Transverse colon (tissue), 4 donors: ENCODE measurements around the gene SNTG2. TPM values are rescaled to one million over a fixed set of nuclear protein-coding genes. Genes with fewer than 3 reads are reported as not detected.

ENCODE experiments used
- DNase-seq: peaks from one replicate; pipeline ENCODE4 v3.0.0-alpha.2; 2019
- H3K27ac ChIP-seq, 4 donors: fragments of 200-600 bp; sonication (generic); 2 replicates each; pipeline ENCODE4 v1.5.1; 2016 to 2018; ENCODE audit warnings: inconsistent platforms in 4 of 4
- H3K27me3 ChIP-seq: fragments of 200-600 bp; sonication (generic); 2 replicates; pipeline ENCODE4 v1.5.1; 2017; ENCODE audit warnings: inconsistent platforms
- H3K36me3 ChIP-seq, 4 donors: fragments of 200-600 bp; sonication (generic); 2 replicates each; pipeline ENCODE4 v1.5.1; 2017 to 2019; ENCODE audit warnings: inconsistent platforms in 4 of 4
- H3K4me1 ChIP-seq, 4 donors: fragments of 200-600 bp; sonication (generic); 2 replicates each; pipeline ENCODE4 v1.5.1; 2017 to 2020; ENCODE audit warnings: inconsistent platforms in 4 of 4
- H3K4me3 ChIP-seq, 4 donors: fragments of 200-600 bp; sonication (generic); 1 replicate in 1 of 4; 2 replicates in 3 of 4; pipeline versions ENCODE4 v1.5.1 to v1.6.1; 2017 to 2019; ENCODE audit warnings: inconsistent platforms in 4 of 4
- H3K9me3 ChIP-seq, 2 donors: fragments of 200-600 bp; sonication (generic); 2 replicates each; pipeline ENCODE4 v1.5.1; 2017 to 2019; ENCODE audit warnings: inconsistent platforms in 2 of 2
- CTCF ChIP-seq, 5 experiments: fragments of 200-600 bp in 3 of 5; fragments of 450-650 bp in 2 of 5; sonication (generic) in 3 of 5; IDR thresholded peaks; 1 replicate in 2 of 5; 2 replicates in 3 of 5; pipeline ENCODE4 v1.5.1; 2016 to 2017; ENCODE audit warnings: antibody characterized with exemption in 5 of 5, inconsistent platforms in 3 of 5, mild to moderate bottlenecking in 2 of 5, moderate library complexity in 1 of 5
- EP300 ChIP-seq: sonication (generic); formaldehyde crosslinking; IDR thresholded peaks from one replicate; pipeline ENCODE4 v1.6.1; 2017; ENCODE audit warnings: antibody characterized with exemption, low read depth
- POLR2A ChIP-seq: fragments of 450-650 bp; IDR thresholded peaks from one replicate; pipeline ENCODE4 v1.6.1; 2016; ENCODE audit warnings: antibody characterized with exemption, mild to moderate bottlenecking, moderate library complexity
- POLR2AphosphoS5 ChIP-seq, 3 donors: sonication (generic); formaldehyde crosslinking; IDR thresholded peaks; one replicate each; pipeline ENCODE4 v1.6.1; 2016; ENCODE audit warnings: antibody characterized with exemption in 3 of 3
- WGBS, 2 donors: methylation state at CpG; one replicate each; pipeline ENCODE4 v1.1.5; 2018; ENCODE audit warnings: low coverage in 1 of 2; 5-methylcytosine and 5-hydroxymethylcytosine counted together
- in situ Hi-C, 4 donors: fragments of 200-750 bp; cut with MboI; loops; one replicate each; pipeline versions ENCODE4 v1.15.0 to v1.15.1; 2017; ENCODE audit warnings: low sequenced_read_pairs in 3 of 4, low pct_ligation_motif_present in 1 of 4, low pct_unique_long_range_greater_than_20kb in 1 of 4
- intact Hi-C: fragments of 100-400 bp; cut with DNase I; formaldehyde crosslinking; loops from one replicate; pipeline ENCODE4 v1.15.1; 2023; ENCODE audit warnings: low total_unique reads
- total RNA-seq, 4 donors: library from RNA; depleted of rRNA; stranded (reverse); fragments of >200 nt; gene quantifications; one replicate each; pipeline ENCODE4 v1.1.0, GENCODE V29; 2016

The SNTG2 gene
- total RNA-seq, 4 donors from 2014 or later: 0.55 to 4.9 (median 1.5) TPM

DNA sequence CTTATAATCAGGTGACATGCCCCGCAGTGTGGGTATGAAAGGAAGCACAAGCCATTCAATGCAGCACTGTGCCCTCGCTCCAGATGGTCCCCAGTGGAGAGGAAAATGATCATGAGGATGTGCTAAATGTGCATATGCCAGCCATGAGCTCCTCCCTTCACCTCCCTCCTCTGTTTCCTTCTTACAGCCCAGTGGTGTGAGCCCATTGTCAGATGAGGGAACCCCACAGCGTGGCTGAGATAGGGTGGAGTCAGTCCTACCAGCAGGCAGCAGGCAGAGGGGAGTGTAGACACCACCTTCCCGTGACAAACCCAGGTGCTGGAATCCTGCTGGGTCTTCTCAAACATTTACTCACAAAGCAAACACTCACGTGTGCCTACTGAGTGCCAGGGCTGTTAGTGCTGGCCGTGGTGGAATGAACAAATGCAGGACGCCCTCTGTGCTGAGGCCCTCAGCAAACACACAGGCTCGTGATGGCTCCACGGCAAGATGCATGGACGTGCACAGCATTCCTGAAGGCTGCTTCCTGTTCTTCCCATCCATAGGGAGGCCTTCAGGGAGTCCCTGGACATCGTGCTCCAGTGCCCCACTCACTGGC is 280.9 kb downstream of the SNTG2 start:
- Histone ChIP-seq H3K36me3 (no peaks in the 10 kb centered on the region), H3K4me1 (no peaks in the 10 kb centered on the region), H3K27ac (no peak overlapping the region), H3K4me3 (no peak overlapping the region), H3K27me3 (no peaks in the 10 kb centered on the region), H3K9me3 (no peaks in the 10 kb centered on the region)
- no peak for DNase-seq
- 75 to 92% methylated on average over 2 to 11 of the region's 11 CpGs for WGBS, 2 donors
- in situ Hi-C loops: no loop called here
- intact Hi-C loops: no loop called here
- TF ChIP-seq POLR2AphosphoS5 (IDR thresholded peaks at IDR 0.05) (no peak), CTCF (IDR thresholded peaks at IDR 0.05) (no peak), POLR2A (no peak), EP300 (no peak)

- TF ChIP-seq CTCF (IDR thresholded peaks at IDR 0.05) (no peak), POLR2AphosphoS5 (IDR thresholded peaks at IDR 0.05) (no peak), POLR2A (no peak), EP300 (no peak)
- H3K4me1 ChIP-seq: no peaks in the 10 kb centered on the region
- H3K4me3 ChIP-seq: no peak overlapping the region
- in situ Hi-C loops: no loop called here
- no peaks in the 10 kb centered on the region for H3K36me3 ChIP-seq
- no peaks in the 10 kb centered on the region for H3K27me3 ChIP-seq
- H3K9me3 ChIP-seq: no peaks in the 10 kb centered on the region
- 76 to 91% methylated on average over 4 to 15 of the region's 15 CpGs for WGBS, 2 donors
- H3K27ac ChIP-seq: no peak overlapping the region
- DNase-seq: no peak
- intact Hi-C loops: no loop called here
Measured at GRCh38 chr2:1233281-1233680, 282.6 kb downstream of the SNTG2 start.

GRCh38 chr2:1234731-1235308 is 284.2 kb downstream of the SNTG2 start:
- no peak overlapping the region for H3K27ac ChIP-seq
- in situ Hi-C loops: no loop called here
- H3K36me3 ChIP-seq: no peaks in the 10 kb centered on the region
- TF ChIP-seq CTCF (IDR thresholded peaks at IDR 0.05) (no peak), POLR2A (no peak), EP300 (no peak), POLR2AphosphoS5 (IDR thresholded peaks at IDR 0.05) (no peak)
- H3K4me3 ChIP-seq: no peak overlapping the region
- H3K27me3 ChIP-seq: no peaks in the 10 kb centered on the region
- no peaks in the 10 kb centered on the region for H3K4me1 ChIP-seq
- intact Hi-C loops: no loop called here
- DNase-seq: no peak
- 81% methylated on average over 9 of the region's 13 CpGs; no CpG with 5 or more reads in 1 of the 2 donors for WGBS, 2 donors
- no peaks in the 10 kb centered on the region for H3K9me3 ChIP-seq

DNA sequence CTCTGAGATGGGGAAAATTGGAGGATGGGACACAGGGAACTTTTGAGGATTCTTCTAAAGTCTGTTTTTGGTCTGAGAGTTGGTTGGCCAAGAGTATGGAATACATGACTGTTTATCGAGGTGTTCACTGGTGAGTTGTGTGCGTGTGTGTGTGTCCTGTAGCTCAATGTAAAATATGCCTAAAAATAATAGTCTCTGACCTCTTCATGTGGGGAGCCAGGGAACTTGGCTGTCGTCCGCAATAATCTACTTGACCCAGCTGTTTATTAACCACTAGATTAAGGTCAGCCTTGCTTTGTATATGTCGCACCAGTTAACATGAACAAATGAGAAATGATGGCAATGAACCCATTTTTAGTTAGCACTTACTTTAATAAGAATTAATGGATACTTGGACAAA is 285.2 kb downstream of the SNTG2 start:
- no peak overlapping the region for H3K27ac ChIP-seq
- intact Hi-C loops (no loop called here), in situ Hi-C loops (no loop called here)
- WGBS, 2 donors: 70 to 78% methylated on average over 5 of the region's 5 CpGs
- no peak for TF ChIP-seq EP300
- H3K27me3 ChIP-seq: no peaks in the 10 kb centered on the region
- H3K4me3 ChIP-seq: no peak overlapping the region
- H3K9me3 ChIP-seq: no peaks in the 10 kb centered on the region
- H3K4me1 ChIP-seq: no peaks in the 10 kb centered on the region
- DNase-seq: no peak
- H3K36me3 ChIP-seq: no peaks in the 10 kb centered on the region

GRCh38 chr2:1236606-1237005 is 286.0 kb downstream of the SNTG2 start:
- Histone ChIP-seq H3K4me3 (no peak overlapping the region), H3K36me3 (no peaks in the 10 kb centered on the region), H3K9me3 (no peaks in the 10 kb centered on the region), H3K27ac (no peak overlapping the region), H3K4me1 (no peaks in the 10 kb centered on the region), H3K27me3 (no peaks in the 10 kb centered on the region)
- TF ChIP-seq CTCF (IDR thresholded peaks at IDR 0.05) (no peak), EP300 (no peak), POLR2AphosphoS5 (IDR thresholded peaks at IDR 0.05) (no peak), POLR2A (no peak)
- DNase-seq: no peak
- intact Hi-C loops (no loop called here), in situ Hi-C loops (no loop called here)
- WGBS, 2 donors: 77 to 90% methylated on average over 1 of the region's 1 CpG
